ENCODE measurements around the gene MYO3B.
"Not testable (repeated sequence)": the region's sequence is repeated elsewhere in the genome, so short reads cannot be mapped to it uniquely, and the experiment has no call there.

MYO3B gene

GRCh38 chr2:170465241-170465640 lies 287.3 kb downstream of the MYO3B start:
- no peak for DNase-seq (ENCODE audit: low read depth, low spot score)

- DNase-seq (ENCODE audit: low read depth, low spot score): no peak
Measured at GRCh38 chr2:170466632-170467031, 288.7 kb downstream of the MYO3B start.

GRCh38 chr2:170467568-170468422 lies 289.8 kb downstream of the MYO3B start:
- DNase-seq (ENCODE audit: low read depth, low spot score): no peak

GRCh38 chr2:170468557-170468956 lies 290.6 kb downstream of the MYO3B start:
- no peak for DNase-seq (ENCODE audit: low read depth, low spot score)

GRCh38 chr2:170472498-170472897 lies 294.6 kb downstream of the MYO3B start:
- DNase-seq (ENCODE audit: low read depth, low spot score): not testable (repeated sequence)

GRCh38 chr2:170475878-170476277 lies 297.9 kb downstream of the MYO3B start:
- no peak for DNase-seq (ENCODE audit: low read depth, low spot score)

GRCh38 chr2:170477630-170478029 lies 299.7 kb downstream of the MYO3B start:
- DNase-seq (ENCODE audit: low read depth, low spot score): no peak

GRCh38 chr2:170481201-170481600 lies 303.3 kb downstream of the MYO3B start:
- no peak for DNase-seq (ENCODE audit: low read depth, low spot score)

- DNase-seq (ENCODE audit: low read depth, low spot score): no peak
Measured at GRCh38 chr2:170484552-170484951, 306.6 kb downstream of the MYO3B start.

GRCh38 chr2:170485254-170486026 lies 307.5 kb downstream of the MYO3B start:
- DNase-seq (ENCODE audit: low read depth, low spot score): no peak

- no peak for DNase-seq (ENCODE audit: low read depth, low spot score)
Measured at GRCh38 chr2:170486730-170487129, 308.8 kb downstream of the MYO3B start.

- DNase-seq (ENCODE audit: low read depth, low spot score): no peak
Measured at GRCh38 chr2:170488807-170489206, 310.9 kb downstream of the MYO3B start.

- DNase-seq (ENCODE audit: low read depth, low spot score): no peak
Measured at GRCh38 chr2:170492010-170492409, 314.1 kb downstream of the MYO3B start.

GRCh38 chr2:170493426-170494097 lies 315.6 kb downstream of the MYO3B start:
- DNase-seq (ENCODE audit: low read depth, low spot score): peak; percentile 63

GRCh38 chr2:170495896-170496295 lies 317.9 kb downstream of the MYO3B start:
- DNase-seq (ENCODE audit: low read depth, low spot score): no peak

GRCh38 chr2:170498619-170499018 lies 320.7 kb downstream of the MYO3B start:
- no peak for DNase-seq (ENCODE audit: low read depth, low spot score)

GRCh38 chr2:170500104-170500503 lies 322.2 kb downstream of the MYO3B start:
- DNase-seq (ENCODE audit: low read depth, low spot score): no peak

- no peak for DNase-seq (ENCODE audit: low read depth, low spot score)
Measured at GRCh38 chr2:170500770-170501169, 322.8 kb downstream of the MYO3B start.

- no peak for DNase-seq (ENCODE audit: low read depth, low spot score)
Measured at GRCh38 chr2:170501421-170502043, 323.6 kb downstream of the MYO3B start.

GRCh38 chr2:170502361-170503130 lies 324.6 kb downstream of the MYO3B start:
- no peak for DNase-seq (ENCODE audit: low read depth, low spot score)

GRCh38 chr2:170503563-170503962 lies 325.6 kb downstream of the MYO3B start:
- DNase-seq (ENCODE audit: low read depth, low spot score): no peak

Measured in astrocyte of the hippocampus (primary cell).